ENCODE results near the gene HTR3B. TPM values are rescaled to one million over a fixed set of nuclear protein-coding genes. Genes with fewer than 3 reads are reported as not detected.

The HTR3B gene
- polyA plus RNA-seq, 1 donor (not counting 4 experiments of a cell fraction or from before 2014, with no cell fraction given), result not detected

DNA sequence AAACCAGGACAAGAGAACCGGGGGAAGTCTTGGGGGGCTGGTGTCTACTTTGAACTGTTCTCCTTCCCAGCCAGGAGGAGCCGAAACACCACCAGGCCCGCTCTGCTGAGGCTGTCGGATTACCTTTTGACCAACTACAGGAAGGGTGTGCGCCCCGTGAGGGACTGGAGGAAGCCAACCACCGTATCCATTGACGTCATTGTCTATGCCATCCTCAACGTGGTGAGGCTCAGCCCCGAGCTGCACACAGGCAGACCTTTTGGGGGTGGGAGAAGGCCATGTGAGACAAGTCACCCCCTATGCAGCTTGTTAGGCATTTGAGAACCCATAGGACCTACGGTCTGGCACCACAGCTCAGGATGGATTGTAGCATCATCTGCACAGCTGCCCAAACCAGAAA is 73.1 kb downstream of the HTR3B start:
- Histone ChIP-seq H3K4me1 (ENCODE audit: control insufficient read depth, extremely low read depth, insufficient read depth, low read length) (no peaks in the 10 kb centered on the region), H3K9me1 (ENCODE audit: control insufficient read depth, extremely low read depth, insufficient read depth, low read length) (no peaks in the 10 kb centered on the region), H4K20me1 (ENCODE audit: control insufficient read depth, extremely low read depth, insufficient read depth, low read length) (no peaks in the 10 kb centered on the region), H3K27ac (ENCODE audit: control insufficient read depth, insufficient read depth, low read length) (no peak overlapping the region), H3K9ac (ENCODE audit: control insufficient read depth, extremely low read depth, insufficient read depth, low read length) (no peak overlapping the region), H3K4me3 (ENCODE audit: control insufficient read depth in 2 of 3, extremely low read depth in 1 of 3, insufficient read depth in 2 of 3, low read depth in 1 of 3, low read length in 3 of 3) (no peak overlapping the region), H3K36me3 (ENCODE audit: control insufficient read depth in 2 of 2, extremely low read depth in 1 of 2, insufficient read depth in 2 of 2, low read length in 2 of 2) (no peaks in the 10 kb centered on the region), H3K79me2 (ENCODE audit: control insufficient read depth, insufficient read depth, low read length) (no peaks in the 10 kb centered on the region), H3K27me3 (ENCODE audit: control insufficient read depth, extremely low read depth, insufficient read depth, low read length) (peaks cover 6% of the 10 kb centered on the region), H3K9me3 (ENCODE audit: control insufficient read depth, low read depth, low read length) (no peaks in the 10 kb centered on the region), H2AFZ (ENCODE audit: control insufficient read depth, low read length) (no peak overlapping the region), H3K4me2 (ENCODE audit: control insufficient read depth, extremely low read depth, insufficient read depth, low read depth, low read length) (no peak overlapping the region)
- DNase-seq (ENCODE audit: low read depth, low spot score) (no peak), FAIRE-seq (no peak)
- dilution Hi-C loops (cut with MboI; ENCODE audit: extremely low pct_ligation_motif_present, low sequenced_read_pairs), result no loop called here
- no peak for TF ChIP-seq EZH2 (IDR thresholded peaks at IDR 0.05; ENCODE audit: low read length)
- no peak for TF ChIP-seq CTCF (optimal IDR thresholded peaks at IDR 0.05 in 1 of 3, IDR thresholded peaks at IDR 0.05 in 1 of 3, conservative IDR thresholded peaks at IDR 0.05 in 1 of 3; ENCODE audit: extremely low read depth in 1 of 3, insufficient read depth in 2 of 3, low read length in 3 of 3)

GRCh38 chr11:113979431-113979830 is 74.8 kb downstream of the HTR3B start:
- Histone ChIP-seq H3K4me1 (ENCODE audit: control insufficient read depth, extremely low read depth, insufficient read depth, low read length) (no peaks in the 10 kb centered on the region), H3K9me1 (ENCODE audit: control insufficient read depth, extremely low read depth, insufficient read depth, low read length) (no peaks in the 10 kb centered on the region), H2AFZ (ENCODE audit: control insufficient read depth, low read length) (no peak overlapping the region), H3K27ac (ENCODE audit: control insufficient read depth, insufficient read depth, low read length) (no peak overlapping the region), H3K4me3 (ENCODE audit: control insufficient read depth in 2 of 3, extremely low read depth in 1 of 3, insufficient read depth in 2 of 3, low read depth in 1 of 3, low read length in 3 of 3) (no peak overlapping the region), H3K79me2 (ENCODE audit: control insufficient read depth, insufficient read depth, low read length) (no peaks in the 10 kb centered on the region), H3K4me2 (ENCODE audit: control insufficient read depth, extremely low read depth, insufficient read depth, low read depth, low read length) (no peak overlapping the region), H3K9ac (ENCODE audit: control insufficient read depth, extremely low read depth, insufficient read depth, low read length) (no peak overlapping the region), H4K20me1 (ENCODE audit: control insufficient read depth, extremely low read depth, insufficient read depth, low read length) (no peaks in the 10 kb centered on the region), H3K36me3 (ENCODE audit: control insufficient read depth in 2 of 2, extremely low read depth in 1 of 2, insufficient read depth in 2 of 2, low read length in 2 of 2) (no peaks in the 10 kb centered on the region), H3K27me3 (ENCODE audit: control insufficient read depth, extremely low read depth, insufficient read depth, low read length) (peaks cover 6% of the 10 kb centered on the region), H3K9me3 (ENCODE audit: control insufficient read depth, low read depth, low read length) (no peaks in the 10 kb centered on the region)
- no peak for FAIRE-seq
- no peak for DNase-seq (ENCODE audit: low read depth, low spot score)
- dilution Hi-C loops (cut with MboI; ENCODE audit: extremely low pct_ligation_motif_present, low sequenced_read_pairs), result no loop called here
- TF ChIP-seq EZH2 (IDR thresholded peaks at IDR 0.05; ENCODE audit: low read length), result no peak
- TF ChIP-seq CTCF (optimal IDR thresholded peaks at IDR 0.05 in 1 of 3, IDR thresholded peaks at IDR 0.05 in 1 of 3, conservative IDR thresholded peaks at IDR 0.05 in 1 of 3; ENCODE audit: extremely low read depth in 1 of 3, insufficient read depth in 2 of 3, low read length in 3 of 3), result no peak

Data from keratinocyte (primary cell).